Thyroid gland (tissue), 4 donors: ENCODE measurements around the gene VAT1L. TPM values are rescaled to one million over a fixed set of nuclear protein-coding genes. Genes with fewer than 3 reads are reported as not detected.

Experiments
- DNase-seq, 2 donors: peaks; one replicate each; pipeline ENCODE4 v3.0.0-alpha.2; 2019
- H3K27ac ChIP-seq, 3 donors: fragments of 200-600 bp; sonication (generic); 1 replicate in 2 of 3; 2 replicates in 1 of 3; pipeline ENCODE4 v1.5.1; 2016 to 2019; ENCODE audit warnings: mild to moderate bottlenecking in 1 of 3, moderate library complexity in 1 of 3
- H3K27me3 ChIP-seq: fragments of 200-600 bp; sonication (generic); one replicate; pipeline ENCODE4 v1.5.1; 2019
- H3K36me3 ChIP-seq, 2 donors: fragments of 200-600 bp; sonication (generic); one replicate each; pipeline ENCODE4 v1.5.1; 2016 to 2019
- H3K4me1 ChIP-seq, 2 donors: fragments of 200-600 bp; sonication (generic); one replicate each; pipeline ENCODE4 v1.5.1; 2017 to 2019
- H3K4me3 ChIP-seq, 3 donors: fragments of 200-600 bp; sonication (generic); replicated peaks in 1 of 3; 1 replicate in 2 of 3; 2 replicates in 1 of 3; pipeline ENCODE4 v1.5.1; 2016; ENCODE audit warnings: mild to moderate bottlenecking in 1 of 3
- H3K9me3 ChIP-seq: fragments of 200-600 bp; sonication (generic); one replicate; pipeline ENCODE4 v1.5.1; 2017
- POLR2A ChIP-seq, 2 donors: fragments of 450-650 bp; IDR thresholded peaks; one replicate each; pipeline ENCODE4 v1.6.1; 2017; ENCODE audit warnings: antibody characterized with exemption in 2 of 2, mild to moderate bottlenecking in 2 of 2, moderate library complexity in 1 of 2
- WGBS, 2 donors: methylation state at CpG; one replicate each; pipeline ENCODE4 v1.1.5; 2017; 5-methylcytosine and 5-hydroxymethylcytosine counted together
- intact Hi-C: fragments of 100-400 bp; cut with DNase I; formaldehyde crosslinking; loops from one replicate; pipeline ENCODE4 v1.15.1; 2023
- total RNA-seq, 4 donors: library from RNA; depleted of rRNA; stranded (reverse); fragments of >200 nt; gene quantifications; one replicate each; pipeline ENCODE4 v1.2.3, GENCODE V29; 2016
- TF ChIP-seq, protein P1 (sequence below), 6 experiments: fragments of 200-600 bp in 3 of 6; fragments of 450-650 bp in 3 of 6; sonication (generic) in 3 of 6; IDR thresholded peaks; one replicate each; pipeline ENCODE4 v1.5.1; 2016 to 2019; ENCODE audit warnings: antibody characterized with exemption in 6 of 6, mild to moderate bottlenecking in 2 of 6, inconsistent platforms in 1 of 6, moderate library complexity in 1 of 6

VAT1L gene
- total RNA-seq, 4 donors from 2014 or later: 1.9 to 29.7 (median 9.2) TPM

DNA sequence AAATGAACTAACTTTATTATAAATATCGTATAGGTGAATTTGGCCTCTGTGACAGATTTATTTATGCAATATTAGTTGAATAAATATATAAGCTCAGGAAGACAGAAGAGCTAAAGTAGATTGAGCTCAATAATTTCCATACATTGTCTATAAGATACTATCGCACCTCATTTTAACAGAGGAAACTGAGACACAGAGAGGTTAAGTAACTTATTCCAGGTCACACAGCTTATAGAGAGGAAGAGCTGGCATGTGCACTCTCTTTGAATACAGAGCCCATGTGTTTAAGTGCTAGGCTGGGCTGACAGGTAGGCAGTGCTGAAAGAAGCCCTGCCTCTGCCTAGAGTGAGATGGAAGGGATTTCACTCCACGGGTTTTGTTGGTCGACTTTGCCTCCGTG lies 48.4 kb downstream of the VAT1L start:
- Histone ChIP-seq H3K4me1 (no peaks in the 10 kb centered on the region), H3K9me3 (no peaks in the 10 kb centered on the region), H3K27me3 (no peaks in the 10 kb centered on the region), H3K36me3 (no peaks in the 10 kb centered on the region), H3K27ac (no peak overlapping the region), H3K4me3 (no peak overlapping the region)
- intact Hi-C loops: no loop called here
- TF ChIP-seq, protein P1, sequence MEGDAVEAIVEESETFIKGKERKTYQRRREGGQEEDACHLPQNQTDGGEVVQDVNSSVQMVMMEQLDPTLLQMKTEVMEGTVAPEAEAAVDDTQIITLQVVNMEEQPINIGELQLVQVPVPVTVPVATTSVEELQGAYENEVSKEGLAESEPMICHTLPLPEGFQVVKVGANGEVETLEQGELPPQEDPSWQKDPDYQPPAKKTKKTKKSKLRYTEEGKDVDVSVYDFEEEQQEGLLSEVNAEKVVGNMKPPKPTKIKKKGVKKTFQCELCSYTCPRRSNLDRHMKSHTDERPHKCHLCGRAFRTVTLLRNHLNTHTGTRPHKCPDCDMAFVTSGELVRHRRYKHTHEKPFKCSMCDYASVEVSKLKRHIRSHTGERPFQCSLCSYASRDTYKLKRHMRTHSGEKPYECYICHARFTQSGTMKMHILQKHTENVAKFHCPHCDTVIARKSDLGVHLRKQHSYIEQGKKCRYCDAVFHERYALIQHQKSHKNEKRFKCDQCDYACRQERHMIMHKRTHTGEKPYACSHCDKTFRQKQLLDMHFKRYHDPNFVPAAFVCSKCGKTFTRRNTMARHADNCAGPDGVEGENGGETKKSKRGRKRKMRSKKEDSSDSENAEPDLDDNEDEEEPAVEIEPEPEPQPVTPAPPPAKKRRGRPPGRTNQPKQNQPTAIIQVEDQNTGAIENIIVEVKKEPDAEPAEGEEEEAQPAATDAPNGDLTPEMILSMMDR (IDR thresholded peaks at IDR 0.05): no peak
- no peak for TF ChIP-seq POLR2A (IDR thresholded peaks at IDR 0.05)
- 93 to 95% methylated on average over 5 of the region's 5 CpGs for WGBS, 2 donors
- DNase-seq: no peak

GRCh38 chr16:77838597-77839255 lies 50.4 kb downstream of the VAT1L start:
- Histone ChIP-seq H3K27ac (no peak overlapping the region), H3K36me3 (no peaks in the 10 kb centered on the region), H3K4me3 (no peak overlapping the region), H3K4me1 (no peaks in the 10 kb centered on the region), H3K9me3 (no peaks in the 10 kb centered on the region), H3K27me3 (no peaks in the 10 kb centered on the region)
- 85 to 86% methylated on average over 7 of the region's 7 CpGs for WGBS, 2 donors
- DNase-seq: no peak
- intact Hi-C loops: no loop called here
- TF ChIP-seq, protein P1 (IDR thresholded peaks at IDR 0.05): no peak
- no peak for TF ChIP-seq POLR2A (IDR thresholded peaks at IDR 0.05)

DNA sequence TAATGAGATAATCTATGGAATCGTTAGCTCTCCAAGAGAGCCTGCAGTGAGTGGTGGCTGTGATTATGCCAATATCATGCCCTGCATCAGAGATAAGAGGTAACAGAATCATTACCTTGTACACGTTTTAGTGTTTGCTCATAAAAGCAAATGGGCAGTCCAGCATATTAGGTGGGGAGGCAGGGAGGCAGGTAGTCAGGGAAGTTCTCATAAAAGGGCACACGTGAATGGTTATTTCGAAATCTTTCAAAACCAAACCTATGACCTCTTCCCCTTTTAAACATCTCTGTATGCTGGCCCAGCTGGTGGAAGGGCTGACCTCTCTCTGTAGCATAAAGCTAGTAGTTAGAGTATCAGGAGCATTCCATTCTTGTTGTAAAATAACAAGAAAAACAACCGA lies 51.7 kb downstream of the VAT1L start:
- Histone ChIP-seq H3K27ac (no peak overlapping the region), H3K36me3 (no peaks in the 10 kb centered on the region), H3K4me3 (no peak overlapping the region), H3K27me3 (no peaks in the 10 kb centered on the region), H3K4me1 (no peaks in the 10 kb centered on the region), H3K9me3 (no peaks in the 10 kb centered on the region)
- no peak for TF ChIP-seq POLR2A (IDR thresholded peaks at IDR 0.05)
- TF ChIP-seq, protein P1 (IDR thresholded peaks at IDR 0.05): no peak
- DNase-seq: no peak
- WGBS, 2 donors: 72 to 73% methylated on average over 5 of the region's 5 CpGs
- intact Hi-C loops: no loop called here

DNA sequence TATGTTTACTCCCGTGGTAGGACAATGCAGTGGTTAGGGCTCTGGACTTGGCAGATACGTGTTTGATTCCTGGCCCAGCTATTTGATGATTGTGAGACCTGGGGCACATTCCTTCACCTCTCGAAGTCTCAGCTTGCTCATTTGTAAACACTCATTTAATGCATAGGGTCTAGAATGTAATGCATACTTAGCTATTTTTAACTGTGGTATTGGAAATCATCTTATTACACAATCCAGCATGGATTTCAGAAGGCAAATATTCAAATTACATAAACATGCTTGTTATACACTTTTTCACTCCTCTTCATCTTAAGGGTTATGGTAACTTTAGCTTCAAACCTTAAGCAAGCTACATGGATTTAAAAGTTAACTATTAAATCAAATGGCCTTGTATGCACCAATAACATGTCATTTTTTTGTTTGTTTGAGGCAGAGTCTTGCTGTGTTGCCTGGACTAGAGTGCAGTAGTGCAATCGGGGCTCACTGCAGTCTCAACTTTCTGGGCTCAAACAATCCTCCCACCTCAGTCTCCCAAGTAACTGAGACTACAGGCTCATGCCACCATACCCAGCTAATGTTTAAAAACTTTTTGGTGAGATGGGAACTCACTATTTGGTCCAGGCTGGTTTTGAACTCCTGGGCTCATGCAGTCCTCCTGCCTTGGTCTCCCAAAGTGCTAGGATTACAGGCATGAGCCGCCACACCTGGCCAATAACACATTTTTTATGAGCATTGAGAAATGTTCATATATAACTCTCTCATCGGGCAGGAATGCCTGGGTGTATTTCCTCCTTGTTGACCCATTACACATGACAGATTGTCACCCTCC lies 52.5 kb downstream of the VAT1L start:
- DNase-seq: no peak
- intact Hi-C loops: no loop called here
- Histone ChIP-seq H3K4me1 (no peaks in the 10 kb centered on the region), H3K27me3 (no peaks in the 10 kb centered on the region), H3K9me3 (no peaks in the 10 kb centered on the region), H3K27ac (no peak overlapping the region), H3K4me3 (no peak overlapping the region), H3K36me3 (no peaks in the 10 kb centered on the region)
- WGBS, 2 donors: 81 to 83% methylated on average over 6 of the region's 6 CpGs
- TF ChIP-seq, protein P1 (IDR thresholded peaks at IDR 0.05): no peak
- TF ChIP-seq POLR2A (IDR thresholded peaks at IDR 0.05): no peak

- Histone ChIP-seq H3K4me1 (no peaks in the 10 kb centered on the region), H3K4me3 (no peak overlapping the region), H3K27me3 (no peaks in the 10 kb centered on the region), H3K36me3 (no peaks in the 10 kb centered on the region), H3K27ac (no peak overlapping the region), H3K9me3 (no peaks in the 10 kb centered on the region)
- intact Hi-C loops: no loop called here
- TF ChIP-seq, protein P1 (IDR thresholded peaks at IDR 0.05): no peak
- no peak for TF ChIP-seq POLR2A (IDR thresholded peaks at IDR 0.05)
- DNase-seq: no peak
- 77 to 81% methylated on average over 3 of the region's 3 CpGs for WGBS, 2 donors
These were observed 53.1 kb downstream of the VAT1L start for GRCh38 chr16:77841502-77841763.
